Parathyroid adenoma (tissue), 2 donors: ENCODE data around the gene SCN4B.

Source experiments
- H2AFZ ChIP-seq: fragments of 300-600 bp; sonication (generic); one replicate; pipeline ENCODE4 v1.7.0; 2017; ENCODE audit warnings: antibody characterized with exemption, mild to moderate bottlenecking
- H3K27ac ChIP-seq: fragments of 300-600 bp; sonication (generic); one replicate; pipeline ENCODE4 v1.7.0; 2017
- H3K27me3 ChIP-seq: fragments of 300-600 bp; sonication (generic); one replicate; pipeline ENCODE4 v1.7.0; 2017; ENCODE audit warnings: low read length; ENCODE audit not compliant: control insufficient read depth, insufficient read depth
- H3K36me3 ChIP-seq: fragments of 300-600 bp; sonication (generic); one replicate; pipeline ENCODE4 v1.7.0; 2017; ENCODE audit warnings: low read length; ENCODE audit not compliant: control insufficient read depth, insufficient read depth
- H3K4me1 ChIP-seq: fragments of 300-600 bp; sonication (generic); one replicate; pipeline ENCODE4 v1.7.0; 2017; ENCODE audit warnings: control low read depth
- H3K4me2 ChIP-seq: fragments of 300-600 bp; sonication (generic); one replicate; pipeline ENCODE4 v1.7.0; 2017; ENCODE audit warnings: low read length
- H3K4me3 ChIP-seq: fragments of 300-600 bp; sonication (generic); one replicate; pipeline ENCODE4 v1.7.0; 2017; ENCODE audit warnings: low read depth, low read length
- H3K79me2 ChIP-seq: fragments of 300-600 bp; sonication (generic); one replicate; pipeline ENCODE4 v1.7.0; 2017; ENCODE audit warnings: control low read depth
- H3K9ac ChIP-seq: fragments of 300-600 bp; sonication (generic); one replicate; pipeline ENCODE4 v1.7.0; 2017; ENCODE audit warnings: mild to moderate bottlenecking
- H3K9me3 ChIP-seq: fragments of 300-600 bp; sonication (generic); one replicate; pipeline ENCODE4 v1.7.0; 2017; ENCODE audit warnings: low read length; ENCODE audit not compliant: control insufficient read depth
- CTCF ChIP-seq: fragments of 300-600 bp; sonication (generic); IDR thresholded peaks from one replicate; pipeline ENCODE4 v1.7.0; 2017; ENCODE audit warnings: antibody characterized with exemption, mild to moderate bottlenecking
- donor health status: primary hyperparathyroidism.

The SCN4B gene

GRCh38 chr11:118156531-118157185 is 4.0 kb upstream of the SCN4B start:
- no peak overlapping the region for H3K27ac ChIP-seq
- TF ChIP-seq CTCF: no peak
- no peaks in the 10 kb centered on the region for H3K79me2 ChIP-seq
- H3K36me3 ChIP-seq: no peaks in the 10 kb centered on the region
- no peaks in the 10 kb centered on the region for H3K4me1 ChIP-seq
- H3K9me3 ChIP-seq: no peaks in the 10 kb centered on the region
- no peak overlapping the region for H3K9ac ChIP-seq
- no peak overlapping the region for H3K4me2 ChIP-seq
- H2AFZ ChIP-seq: no peak overlapping the region
- H3K27me3 ChIP-seq: no peaks in the 10 kb centered on the region
- no peak overlapping the region for H3K4me3 ChIP-seq

GRCh38 chr11:118155776-118156530 is 3.3 kb upstream of the SCN4B start:
- TF ChIP-seq CTCF: no peak
- Histone ChIP-seq H3K79me2 (no peaks in the 10 kb centered on the region), H3K9ac (no peak overlapping the region), H3K36me3 (no peaks in the 10 kb centered on the region), H2AFZ (no peak overlapping the region), H3K27ac (no peak overlapping the region), H3K4me1 (no peaks in the 10 kb centered on the region), H3K9me3 (no peaks in the 10 kb centered on the region), H3K4me3 (no peak overlapping the region), H3K4me2 (no peak overlapping the region), H3K27me3 (no peaks in the 10 kb centered on the region)

GRCh38 chr11:118154641-118155040 is 2.0 kb upstream of the SCN4B start:
- no peaks in the 10 kb centered on the region for H3K4me1 ChIP-seq
- TF ChIP-seq CTCF: no peak
- no peak overlapping the region for H3K4me2 ChIP-seq
- H3K9me3 ChIP-seq: no peaks in the 10 kb centered on the region
- H3K9ac ChIP-seq: no peak overlapping the region
- no peak overlapping the region for H2AFZ ChIP-seq
- H3K27me3 ChIP-seq: no peaks in the 10 kb centered on the region
- H3K4me3 ChIP-seq: no peak overlapping the region
- H3K27ac ChIP-seq: no peak overlapping the region
- H3K79me2 ChIP-seq: no peaks in the 10 kb centered on the region
- no peaks in the 10 kb centered on the region for H3K36me3 ChIP-seq

- no peaks in the 10 kb centered on the region for H3K79me2 ChIP-seq
- no peak overlapping the region for H3K27ac ChIP-seq
- no peaks in the 10 kb centered on the region for H3K27me3 ChIP-seq
- H3K9ac ChIP-seq: no peak overlapping the region
- TF ChIP-seq CTCF: no peak
- H2AFZ ChIP-seq: no peak overlapping the region
- no peak overlapping the region for H3K4me3 ChIP-seq
- no peaks in the 10 kb centered on the region for H3K36me3 ChIP-seq
- H3K9me3 ChIP-seq: no peaks in the 10 kb centered on the region
- no peaks in the 10 kb centered on the region for H3K4me1 ChIP-seq
- H3K4me2 ChIP-seq: no peak overlapping the region
Observed at GRCh38 chr11:118153976-118154375, 1.4 kb upstream of the SCN4B start.
